GM19351 (cell line): ENCODE data around the gene CSF3R.

ENCODE experiments used
- ATAC-seq: cut with Tn5 transposase; IDR thresholded peaks from one replicate; pipeline ENCODE4 v1.9.1; 2021; ENCODE audit warnings: mild to moderate bottlenecking, moderate library complexity; ENCODE audit not compliant: unreplicated experiment

The CSF3R gene

DNA sequence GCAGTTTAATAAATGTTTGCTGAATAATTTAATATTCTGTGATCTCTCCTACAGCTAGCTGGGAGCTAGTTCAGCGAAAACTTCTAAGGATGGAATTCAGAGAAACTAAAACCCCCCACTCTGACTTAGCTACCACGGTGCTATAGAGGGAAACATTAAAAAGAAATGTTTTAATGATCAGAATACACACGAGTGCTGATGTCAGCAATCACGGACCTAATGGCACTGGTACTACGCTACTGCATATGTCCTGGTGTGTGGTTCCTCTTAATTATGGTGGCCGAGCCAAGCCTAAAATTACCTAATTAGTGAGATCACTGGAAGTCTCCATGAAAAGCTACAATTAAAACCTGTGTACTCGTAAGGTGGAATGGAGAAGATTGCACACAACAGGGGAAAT lies 61.1 kb downstream of the CSF3R start:
- no peak for ATAC-seq

DNA sequence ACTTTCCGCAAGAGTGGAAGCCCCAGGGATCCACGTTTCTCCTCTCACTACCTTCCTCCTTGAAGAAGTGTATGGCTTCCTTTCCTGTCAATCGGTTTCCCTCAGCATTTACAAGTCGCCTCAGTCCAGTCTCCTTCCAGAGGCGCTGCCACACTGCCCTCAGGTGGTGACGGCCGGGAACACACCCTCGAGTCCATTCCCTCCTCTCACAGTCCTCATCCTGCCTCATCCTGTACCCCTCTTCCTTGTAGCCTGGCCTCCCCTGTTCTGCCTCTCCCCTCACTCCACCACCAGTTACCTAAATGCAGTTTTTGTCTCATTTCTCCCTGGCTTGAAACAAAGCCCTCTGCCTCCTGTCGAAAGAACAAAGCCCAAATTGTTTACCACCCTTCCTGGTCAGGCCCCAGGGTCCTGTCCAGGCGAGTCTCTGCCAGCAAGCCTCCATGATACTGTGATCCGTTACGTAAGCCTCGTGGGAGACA lies 61.8 kb downstream of the CSF3R start:
- ATAC-seq, result no peak

DNA sequence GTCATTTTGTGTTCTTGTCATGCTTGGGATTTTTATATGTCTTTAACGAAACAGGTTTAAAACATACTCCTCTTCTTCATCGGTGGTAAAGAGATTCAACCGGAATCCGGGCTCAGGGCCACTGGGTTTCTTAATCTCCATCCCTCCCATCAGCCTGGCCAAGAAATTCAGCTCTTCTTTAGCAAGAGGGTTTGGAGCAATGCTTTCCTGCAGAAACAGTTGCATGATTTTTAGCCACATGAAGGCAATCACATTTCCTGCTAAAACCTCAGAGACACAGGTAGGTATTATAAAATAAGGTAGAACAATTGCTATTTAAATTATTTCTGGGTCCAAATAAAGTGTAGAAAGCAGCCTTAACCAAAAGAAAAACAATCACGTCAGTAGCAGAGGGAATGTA lies 62.3 kb downstream of the CSF3R start:
- no peak for ATAC-seq

DNA sequence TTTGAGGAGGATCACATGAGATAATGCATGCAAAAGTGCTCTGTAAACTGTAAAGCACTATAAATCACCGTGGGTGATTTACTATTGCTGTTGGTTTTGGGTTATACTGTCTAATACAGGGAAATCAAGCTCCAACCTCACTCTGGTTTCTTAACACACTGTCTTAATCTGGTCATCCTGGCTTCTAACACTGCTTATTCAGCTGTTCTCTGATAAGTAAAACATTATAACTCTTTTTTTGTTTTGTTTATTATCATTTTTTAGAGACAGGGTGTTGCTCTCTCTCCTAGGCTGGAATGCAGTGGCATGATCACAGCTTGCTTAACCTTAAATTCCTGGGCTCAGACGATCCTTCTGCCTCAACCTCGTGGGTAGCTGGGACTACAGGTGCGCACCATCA lies 63.1 kb downstream of the CSF3R start:
- no peak for ATAC-seq

DNA sequence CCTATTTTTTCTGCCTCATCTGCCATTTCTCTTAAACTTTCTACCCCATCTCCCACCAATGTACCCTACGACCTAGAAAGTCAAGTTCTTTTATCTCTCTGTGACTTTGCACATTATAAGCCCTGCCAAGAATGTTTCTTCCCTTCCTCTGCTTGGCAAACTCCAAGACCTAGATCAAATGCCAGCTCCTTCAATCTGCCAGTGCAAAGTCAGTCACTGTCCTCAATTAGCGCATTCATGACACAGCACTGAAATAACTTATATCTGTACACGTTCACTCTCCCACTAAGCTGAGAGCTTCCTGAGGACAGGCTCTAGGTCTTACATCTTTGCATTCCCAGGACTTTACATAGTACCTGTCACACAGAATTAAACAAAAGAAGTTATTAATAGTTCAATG lies 63.6 kb downstream of the CSF3R start:
- ATAC-seq, result no peak

DNA sequence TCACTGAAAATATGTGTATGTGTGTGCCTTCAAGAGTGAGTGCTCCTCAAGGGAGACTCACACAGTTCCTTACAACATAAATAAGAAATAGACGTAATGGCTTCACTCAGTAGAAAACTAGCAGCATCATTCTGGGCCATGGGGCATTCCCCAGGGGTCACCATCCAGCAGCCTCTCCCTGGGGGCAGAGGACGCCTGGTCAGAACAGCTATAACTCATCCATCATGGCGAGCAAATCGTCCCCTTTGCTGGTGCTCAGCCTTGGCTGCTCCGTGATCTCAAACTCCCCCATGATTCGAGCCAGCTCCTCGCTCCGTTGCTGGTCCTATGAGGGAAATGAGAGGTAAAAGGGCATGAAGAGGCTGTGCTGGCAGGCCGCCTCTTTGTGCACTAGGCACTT lies 64.8 kb downstream of the CSF3R start:
- ATAC-seq, result no peak
